ENCODE results near the gene SIRPD.

SIRPD gene

DNA sequence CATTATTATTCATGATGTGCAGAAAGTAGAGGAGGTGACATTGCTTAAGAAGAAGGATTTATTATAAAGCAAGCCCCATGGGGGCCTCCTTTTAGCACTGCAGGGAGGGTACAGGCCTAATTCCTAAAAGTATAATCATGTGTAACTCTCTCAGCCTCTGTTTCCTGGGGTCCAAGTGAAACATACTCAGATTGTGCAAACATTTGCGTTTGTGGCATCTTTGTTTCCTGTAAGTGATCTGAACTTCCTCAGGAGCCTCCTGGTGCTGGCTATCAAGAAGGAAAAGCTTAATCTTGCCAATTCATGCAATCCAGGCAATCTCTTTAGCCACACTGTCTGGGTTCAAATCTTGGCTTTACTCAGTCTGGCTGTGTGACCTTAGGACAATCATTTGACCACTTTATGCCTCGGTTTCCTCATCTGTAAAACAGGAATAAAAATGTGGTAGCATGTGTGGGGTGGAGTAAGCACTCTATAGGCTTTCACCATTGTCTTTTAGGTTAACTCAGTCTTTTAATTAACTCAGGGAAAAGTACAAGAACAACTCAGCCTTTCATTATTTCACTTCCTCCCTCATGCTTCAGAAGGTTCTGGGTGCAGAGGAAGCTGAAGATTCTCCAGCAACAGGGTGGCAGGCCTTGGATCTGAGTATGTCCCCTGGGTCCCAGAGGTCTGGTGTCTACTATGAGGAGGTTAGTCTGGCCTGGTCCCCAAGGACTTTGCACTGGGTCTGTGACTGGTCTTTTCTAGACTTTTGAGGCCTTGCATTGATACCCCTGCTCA, 65.5 kb downstream of the SIRPD start:
- DNase-seq, result no peak

GRCh38 chr20:1491281-1491840, 66.1 kb downstream of the SIRPD start, which contains the start of gene SIRPB2:
TSS of gene SIRPB2 (minus strand) at chr20:1491420. CDS start at chr20:1491359, 61 bp downstream.
- DNase-seq, result no peak

DNA sequence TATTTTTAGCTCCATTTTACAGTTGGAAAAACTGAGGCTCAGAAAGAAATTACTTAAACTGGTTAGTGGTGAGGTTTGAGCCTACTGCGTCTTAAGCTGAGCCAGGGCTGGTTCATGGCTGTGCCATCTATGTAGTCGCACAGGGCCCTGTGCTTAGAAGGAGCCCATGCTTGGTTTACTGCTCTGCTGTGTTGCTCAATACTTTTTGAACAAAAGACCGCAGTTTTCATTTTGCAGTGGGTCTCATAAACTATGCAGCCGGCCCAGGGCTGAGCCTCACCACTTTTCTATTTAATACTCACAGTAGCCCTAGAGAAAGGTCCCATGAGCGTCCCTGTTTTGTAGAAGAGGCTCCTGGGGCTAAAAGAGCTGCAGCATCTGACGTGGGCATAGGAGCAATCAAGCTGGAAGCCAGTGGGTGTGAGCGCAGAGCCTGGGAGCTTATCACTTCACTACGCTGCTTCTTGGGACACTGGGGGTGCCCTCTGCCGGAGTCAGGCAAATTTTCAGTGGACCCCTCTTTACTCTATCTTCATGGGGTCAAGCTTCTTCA, 66.8 kb downstream of the SIRPD start:
- no peak for DNase-seq

GRCh38 chr20:1489764-1490436, 67.6 kb downstream of the SIRPD start:
- DNase-seq, result no peak

DNA sequence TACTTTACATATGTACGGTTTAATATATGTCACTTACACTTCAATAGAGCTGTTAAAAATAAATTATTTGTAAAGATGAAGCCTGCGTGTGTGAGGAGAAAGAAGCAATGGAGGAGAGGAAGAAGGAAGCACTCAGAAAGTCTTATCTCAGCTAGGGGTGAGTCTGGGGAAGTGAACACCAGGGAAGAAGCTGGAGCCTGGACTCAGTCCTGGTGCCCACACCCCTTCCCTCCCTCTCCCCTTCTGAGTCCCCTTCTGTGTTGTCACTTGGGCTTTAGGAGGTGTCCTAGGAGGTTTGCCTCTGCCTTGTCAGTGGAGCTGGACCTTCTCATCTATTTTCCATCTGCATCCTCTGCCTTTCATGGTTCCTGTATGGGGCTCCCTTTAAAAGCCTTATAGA, 68.2 kb downstream of the SIRPD start:
- no peak for DNase-seq

DNA sequence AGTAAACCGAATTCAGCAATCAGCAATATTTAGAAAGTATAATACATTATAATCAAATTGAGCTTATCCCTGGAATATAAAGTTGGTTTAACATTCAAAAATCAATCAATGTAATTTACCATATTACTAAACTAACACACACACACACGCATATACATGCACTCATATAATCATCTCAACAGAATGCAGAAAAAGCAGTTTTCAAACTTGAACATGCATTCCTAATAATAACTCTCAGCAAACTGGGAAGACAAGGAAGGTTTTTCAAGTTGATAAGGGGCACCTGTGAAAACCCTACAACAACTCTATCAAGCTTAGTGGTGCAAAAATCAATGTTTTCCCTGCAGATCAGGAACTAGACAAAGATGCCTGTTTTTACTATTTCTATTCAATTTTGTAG, 70.9 kb downstream of the SIRPD start:
- no peak for DNase-seq

- DNase-seq, result no peak
These were observed 72.9 kb downstream of the SIRPD start for GRCh38 chr20:1484438-1485116.
